OCI-LY1 (cell line): ENCODE measurements around the gene TOX2.

ENCODE experiments used
- EZH2 ChIP-seq: fragments of 200-600 bp; sonication (generic), shearing (Covaris generic); IDR thresholded peaks from 2 replicates; pipeline ENCODE4 v1.8.0; 2017; ENCODE audit warnings: borderline replicate concordance, mixed run types, mild to moderate bottlenecking, antibody characterized with exemption, low read length, moderate library complexity, mixed read lengths
- TF ChIP-seq, protein P1 (sequence below): fragments of 200-600 bp; sonication (generic), shearing (Covaris generic); IDR thresholded peaks from 2 replicates; pipeline ENCODE4 v1.5.1; 2017; ENCODE audit warnings: mild to moderate bottlenecking, antibody characterized with exemption, low read length, moderate library complexity, mixed read lengths

DNA sequence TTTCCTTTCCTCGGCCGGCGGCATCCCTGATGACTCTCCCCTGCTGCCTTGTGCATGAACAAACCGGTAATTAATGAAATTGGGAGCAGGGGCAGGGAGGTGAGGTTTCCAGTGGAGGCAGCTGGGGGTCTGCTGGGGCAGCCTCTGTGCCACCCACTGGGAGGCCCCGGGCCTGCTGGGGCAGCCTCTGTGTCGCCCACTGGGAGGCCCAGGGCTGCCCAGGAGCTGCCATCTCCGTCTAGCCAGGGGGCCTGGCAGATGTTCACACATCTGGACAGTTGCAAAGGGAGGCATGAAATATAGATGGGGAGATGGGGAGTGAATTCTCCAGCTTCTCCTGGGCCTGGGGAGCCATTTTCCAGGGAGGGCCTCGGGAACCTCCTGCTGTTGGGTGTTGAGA lies 33.8 kb downstream of the TOX2 start:
- TF ChIP-seq, protein P1, sequence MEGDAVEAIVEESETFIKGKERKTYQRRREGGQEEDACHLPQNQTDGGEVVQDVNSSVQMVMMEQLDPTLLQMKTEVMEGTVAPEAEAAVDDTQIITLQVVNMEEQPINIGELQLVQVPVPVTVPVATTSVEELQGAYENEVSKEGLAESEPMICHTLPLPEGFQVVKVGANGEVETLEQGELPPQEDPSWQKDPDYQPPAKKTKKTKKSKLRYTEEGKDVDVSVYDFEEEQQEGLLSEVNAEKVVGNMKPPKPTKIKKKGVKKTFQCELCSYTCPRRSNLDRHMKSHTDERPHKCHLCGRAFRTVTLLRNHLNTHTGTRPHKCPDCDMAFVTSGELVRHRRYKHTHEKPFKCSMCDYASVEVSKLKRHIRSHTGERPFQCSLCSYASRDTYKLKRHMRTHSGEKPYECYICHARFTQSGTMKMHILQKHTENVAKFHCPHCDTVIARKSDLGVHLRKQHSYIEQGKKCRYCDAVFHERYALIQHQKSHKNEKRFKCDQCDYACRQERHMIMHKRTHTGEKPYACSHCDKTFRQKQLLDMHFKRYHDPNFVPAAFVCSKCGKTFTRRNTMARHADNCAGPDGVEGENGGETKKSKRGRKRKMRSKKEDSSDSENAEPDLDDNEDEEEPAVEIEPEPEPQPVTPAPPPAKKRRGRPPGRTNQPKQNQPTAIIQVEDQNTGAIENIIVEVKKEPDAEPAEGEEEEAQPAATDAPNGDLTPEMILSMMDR: no peak
- TF ChIP-seq EZH2: no peak
